Heart right ventricle (tissue), 16 donors: ENCODE results near the gene POLD2. TPM values are rescaled to one million over a fixed set of nuclear protein-coding genes. Genes with fewer than 3 reads are reported as not detected.

Experiments
- ATAC-seq, 8 donors: fragments of 200-7000 bp; cut with Tn5 transposase; one replicate each; pipeline ENCODE4 v1.9.1; 2020; ENCODE audit warnings: mild to moderate bottlenecking in 8 of 8, moderate library complexity in 8 of 8, moderate number of reproducible peaks in 1 of 8
- DNase-seq, 2 donors: peaks; one replicate each; pipeline ENCODE4 v3.0.0-alpha.2; 2020
- H3K27ac ChIP-seq, 10 donors: fragments of 200-600 bp; sonication (generic) in 2 of 10; one replicate each; pipeline versions ENCODE4 v1.5.0 to v1.8.0; 2020 to 2022; ENCODE audit warnings: mild to moderate bottlenecking in 3 of 10
- H3K27me3 ChIP-seq, 7 donors: fragments of 200-600 bp; one replicate each; pipeline ENCODE4 v1.8.0; 2021 to 2022; ENCODE audit warnings: mild to moderate bottlenecking in 2 of 7
- H3K36me3 ChIP-seq, 9 donors: fragments of 200-600 bp; sonication (generic) in 1 of 9; one replicate each; pipeline versions ENCODE4 v1.5.0 to v1.8.0; 2020 to 2022; ENCODE audit warnings: mild to moderate bottlenecking in 2 of 9
- H3K4me1 ChIP-seq, 9 donors: fragments of 200-600 bp; sonication (generic) in 1 of 9; one replicate each; pipeline versions ENCODE4 v1.5.0 to v1.8.0; 2020 to 2022; ENCODE audit warnings: mild to moderate bottlenecking in 4 of 9
- H3K4me3 ChIP-seq, 10 donors: fragments of 200-600 bp; sonication (generic) in 2 of 10; one replicate each; pipeline versions ENCODE4 v1.5.0 to v1.8.0; 2020 to 2022; ENCODE audit warnings: mild to moderate bottlenecking in 7 of 10, moderate library complexity in 2 of 10
- H3K9me3 ChIP-seq, 11 donors: fragments of 200-600 bp in 10 of 11; sonication (generic) in 2 of 11; one replicate each; pipeline versions ENCODE4 v1.5.0 to v1.8.0; 2013 to 2022; ENCODE audit warnings: mild to moderate bottlenecking in 2 of 11, control low read depth in 1 of 11, moderate library complexity in 1 of 11
- WGBS, 2 donors: extraction: QIAGEN DNeasy Blood & Tissue Kit; methylation state at CpG; one replicate each; pipeline ENCODE4 v1.1.7; 2013; ENCODE audit warnings: inconsistent platforms in 1 of 2; 5-methylcytosine and 5-hydroxymethylcytosine counted together
- intact Hi-C, 10 donors: fragments of 100-400 bp; cut with DNase I; formaldehyde crosslinking; loops; one replicate each; pipeline versions ENCODE4 v1.11.1 to v1.14.2; 2022
- polyA plus RNA-seq, 2 donors: library from polyadenylated mRNA; stranded (reverse); fragments of 200-250 nt; gene quantifications; one replicate each; pipeline ENCODE4 v1.2.3, GENCODE V29; 2013
- total RNA-seq, 10 donors: library from RNA; stranded (reverse); fragmentation: NEBNext Ultra II Directional in 3 of 10; extraction: Animal tissue kit (Norgen Biotek cat#: 25700) in 3 of 10; gene quantifications; one replicate each; pipeline versions ENCODE4 v1.2.1 to v1.2.4, GENCODE V29; 2021 to 2023
- TF ChIP-seq, protein P1 (sequence below), 9 donors: fragments of 200-600 bp; sonication (generic) in 2 of 9; IDR thresholded peaks; one replicate each; pipeline versions ENCODE4 v1.5.0 to v1.8.0; 2021 to 2022; ENCODE audit warnings: antibody characterized with exemption in 9 of 9, mild to moderate bottlenecking in 5 of 9, moderate library complexity in 1 of 9
- donor health status: Arrhythmogenic right ventricular cardiomyopathy.
- donor health status: ischemic (EF 13 %, LVEDD 7.1; RV severe dilation, severe dysfunction).
- donor health status: healthy with polysubstance abuse.
- donor health status: DM: no; HTN: yes; CAD: no.
- donor health status: DM: no; HTN: no; CAD: no.
- donor health status: ischemic (EF 25% LVEDD 6.9; RV normal size, moderate dysfunction).
- donor health status: ischemic (EF 25% LVEDD 5.7; RV mildly dilated, moderate dysfunction).
- donor health status: healthy.
- donor health status: DM: yes; HTN: yes; CAD: no.
- donor health status: Ischemic cardiomyopathy.
- donor health status: ischemic (EF 35%, LVEDD 5.7; RV mildly dilated, moderate dysfunction).
- donor health status: nonischemic (EF 11% LVEDD 7.7; RV severe dilation, severe dysfunction).
- donor health status: DM: yes; HTN: yes; CAD: no.
- donor health status: PGD.
- donor health status: ischemic (EF 29% LVEDD 5.4; RV normal size, mild dysfunction).
- donor health status: nonischemic (EF 23%, LVEDD 6.1; RV moderate dilation, normal function).

Gene POLD2
- total and polyA plus RNA-seq, 12 donors, result 64.4 to 150 (median 78.8) TPM

DNA sequence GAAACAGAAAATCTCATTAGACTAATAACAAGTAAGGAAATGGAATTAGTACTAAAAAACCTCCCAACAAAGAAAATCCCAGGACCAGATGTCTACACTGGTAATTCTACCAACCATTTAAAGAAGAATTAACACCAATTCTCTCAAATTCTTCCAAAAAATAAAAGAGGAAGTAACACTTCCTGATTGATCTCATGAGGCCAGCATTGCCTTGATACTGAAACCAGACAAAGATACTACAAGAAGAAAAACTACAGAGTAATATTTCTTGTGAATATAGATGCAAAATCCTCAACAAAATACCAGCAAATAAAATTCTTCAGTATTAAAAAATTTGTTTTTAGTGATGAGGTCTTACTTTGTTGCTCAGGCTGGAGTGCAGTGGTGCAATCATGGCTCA lies 44.6 kb upstream of the POLD2 start:
- intact Hi-C loops, result no loop called here
- Histone ChIP-seq H3K27me3 (no peaks in the 10 kb centered on the region), H3K9me3 (peaks cover 0 to 9% (median 0%) of the 10 kb centered on the region in 11 donors), H3K4me1 (no peaks in the 10 kb centered on the region), H3K36me3 (no peaks in the 10 kb centered on the region), H3K27ac (no peak overlapping the region), H3K4me3 (no peak overlapping the region)
- TF ChIP-seq, protein P1, sequence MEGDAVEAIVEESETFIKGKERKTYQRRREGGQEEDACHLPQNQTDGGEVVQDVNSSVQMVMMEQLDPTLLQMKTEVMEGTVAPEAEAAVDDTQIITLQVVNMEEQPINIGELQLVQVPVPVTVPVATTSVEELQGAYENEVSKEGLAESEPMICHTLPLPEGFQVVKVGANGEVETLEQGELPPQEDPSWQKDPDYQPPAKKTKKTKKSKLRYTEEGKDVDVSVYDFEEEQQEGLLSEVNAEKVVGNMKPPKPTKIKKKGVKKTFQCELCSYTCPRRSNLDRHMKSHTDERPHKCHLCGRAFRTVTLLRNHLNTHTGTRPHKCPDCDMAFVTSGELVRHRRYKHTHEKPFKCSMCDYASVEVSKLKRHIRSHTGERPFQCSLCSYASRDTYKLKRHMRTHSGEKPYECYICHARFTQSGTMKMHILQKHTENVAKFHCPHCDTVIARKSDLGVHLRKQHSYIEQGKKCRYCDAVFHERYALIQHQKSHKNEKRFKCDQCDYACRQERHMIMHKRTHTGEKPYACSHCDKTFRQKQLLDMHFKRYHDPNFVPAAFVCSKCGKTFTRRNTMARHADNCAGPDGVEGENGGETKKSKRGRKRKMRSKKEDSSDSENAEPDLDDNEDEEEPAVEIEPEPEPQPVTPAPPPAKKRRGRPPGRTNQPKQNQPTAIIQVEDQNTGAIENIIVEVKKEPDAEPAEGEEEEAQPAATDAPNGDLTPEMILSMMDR (IDR thresholded peaks at IDR 0.05), result no peak
- DNase-seq (no peak), ATAC-seq (no peak)

DNA sequence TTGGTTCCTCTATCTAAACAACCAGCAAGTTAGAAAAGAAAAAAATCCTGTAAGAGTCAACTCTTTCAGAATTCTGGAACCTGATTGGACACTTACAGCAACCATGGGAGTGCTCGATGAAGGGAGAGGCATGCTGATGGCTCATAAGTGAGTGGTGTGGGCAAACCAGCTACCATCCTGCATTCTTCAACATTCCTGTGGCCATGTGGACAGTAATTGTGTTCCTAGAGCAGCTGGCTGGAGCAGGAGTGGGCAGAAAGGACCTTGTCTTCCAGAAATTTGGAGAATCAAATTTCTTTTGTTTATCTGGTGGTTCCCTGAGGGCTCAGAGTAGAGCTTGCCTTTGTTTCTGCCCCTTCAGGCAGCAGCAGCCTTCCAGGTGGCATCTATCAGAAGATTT lies 40.2 kb upstream of the POLD2 start:
- Histone ChIP-seq H3K27ac (no peak overlapping the region), H3K27me3 (no peaks in the 10 kb centered on the region), H3K4me3 (no peak overlapping the region), H3K9me3 (no peaks in the 10 kb centered on the region), H3K4me1 (peaks cover 0 to 10% (median 0%) of the 10 kb centered on the region in 9 donors), H3K36me3 (no peaks in the 10 kb centered on the region)
- intact Hi-C loops, result no loop called here
- DNase-seq (no peak), ATAC-seq (no peak)
- TF ChIP-seq, protein P1 (IDR thresholded peaks at IDR 0.05), result no peak
- WGBS, 2 donors, result 57 to 60% methylated on average over 1 of the region's 1 CpG

DNA sequence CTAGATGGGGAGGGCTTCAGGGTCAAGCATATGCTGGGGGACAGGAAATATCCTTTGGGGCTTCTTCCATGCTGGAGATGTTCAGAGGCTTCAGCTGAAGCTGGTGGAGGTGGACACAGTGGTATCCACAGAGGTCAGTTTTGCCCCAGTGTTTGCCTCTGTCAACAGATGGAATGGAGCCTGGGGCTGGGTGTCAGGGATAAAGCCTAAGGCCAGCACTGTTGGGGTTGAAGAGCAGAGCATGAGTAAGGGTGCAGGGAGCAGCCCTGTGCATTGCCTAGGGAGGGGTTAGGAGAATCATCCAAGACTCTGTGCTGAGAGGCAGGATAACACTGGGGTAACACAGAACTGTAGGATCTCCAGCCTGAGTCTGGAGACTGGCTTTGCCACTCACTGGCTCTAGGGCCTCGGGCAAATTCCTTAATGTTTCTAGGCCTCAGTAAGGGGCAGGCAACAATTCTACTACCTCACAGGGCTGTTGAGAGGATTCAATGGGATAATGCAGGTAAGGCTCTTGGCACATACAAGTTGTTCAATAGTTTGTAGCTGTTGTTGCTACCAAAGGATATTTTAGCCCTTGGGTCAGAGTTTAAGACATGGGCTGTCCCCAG lies 39.5 kb upstream of the POLD2 start:
- WGBS, 2 donors, result 77 to 94% methylated on average over 1 of the region's 1 CpG
- H3K4me3 ChIP-seq, result no peak overlapping the region
- H3K36me3 ChIP-seq, result no peaks in the 10 kb centered on the region
- intact Hi-C loops, result no loop called here
- ATAC-seq, result no peak
- no peak overlapping the region for H3K27ac ChIP-seq
- no peaks in the 10 kb centered on the region for H3K27me3 ChIP-seq
- H3K4me1 ChIP-seq, result peaks cover 0 to 10% (median 0%) of the 10 kb centered on the region in 9 donors
- no peak for DNase-seq
- no peaks in the 10 kb centered on the region for H3K9me3 ChIP-seq
- TF ChIP-seq, protein P1 (IDR thresholded peaks at IDR 0.05), result no peak

DNA sequence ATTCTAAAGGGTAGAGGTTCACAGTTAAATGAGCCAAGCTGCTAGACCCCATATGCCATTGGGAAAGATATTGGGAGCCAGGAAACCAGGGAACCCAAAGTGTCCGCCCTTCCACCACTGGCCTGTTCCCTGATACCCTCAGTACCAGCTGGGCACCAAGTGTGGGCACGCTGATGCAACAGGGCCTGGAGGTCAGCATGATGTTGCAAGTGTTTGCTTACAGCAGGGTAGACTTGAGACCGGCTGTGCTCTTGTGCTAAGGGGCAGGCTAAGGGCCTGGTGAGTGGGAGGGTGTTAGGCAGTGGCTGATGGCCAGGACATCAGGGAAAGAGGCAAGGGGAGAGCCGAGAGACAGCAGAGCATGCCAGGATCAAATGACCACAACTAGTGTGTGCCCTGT lies 38.8 kb upstream of the POLD2 start:
- ATAC-seq, result no peak
- intact Hi-C loops, result no loop called here
- WGBS, 2 donors, result 78 to 80% methylated on average over 4 of the region's 4 CpGs
- Histone ChIP-seq H3K4me3 (no peak overlapping the region), H3K4me1 (peaks cover 0 to 10% (median 0%) of the 10 kb centered on the region in 9 donors), H3K27ac (no peak overlapping the region), H3K27me3 (no peaks in the 10 kb centered on the region), H3K36me3 (no peaks in the 10 kb centered on the region), H3K9me3 (no peaks in the 10 kb centered on the region)
- no peak for DNase-seq
- TF ChIP-seq, protein P1 (IDR thresholded peaks at IDR 0.05), result no peak
